Measurements from ENCODE around the gene LMBR1. TPM values are rescaled to one million over a fixed set of nuclear protein-coding genes. Genes with fewer than 3 reads are reported as not detected.

Gene LMBR1
- total and polyA plus RNA-seq, 2 of the 13 experiments (the other 11 are each of a cell fraction or from before 2014, with no cell fraction given), result 20.9 to 39.6 TPM

GRCh38 chr7:156892081-156892800 lies 742 bp downstream of the LMBR1 start (continued):
- TF ChIP-seq RNF219 (CRISPR knock-in tag; IDR thresholded peaks at IDR 0.05) (no peak), DZIP1 (CRISPR knock-in tag; IDR thresholded peaks at IDR 0.05) (no peak), HOXA5 (CRISPR knock-in tag; IDR thresholded peaks at IDR 0.05) (0 out of 2 replicates have a peak, but pooled peaks have one; percentile 57), ESRRA (CRISPR knock-in tag; IDR thresholded peaks at IDR 0.05; ENCODE audit: low read depth) (peak; percentile 35; the same call in 1 of the 2 replicates), ZBTB1 (CRISPR knock-in tag; IDR thresholded peaks at IDR 0.05; ENCODE audit: borderline replicate concordance) (no peak), SP4 (CRISPR knock-in tag; IDR thresholded peaks at IDR 0.05) (peak; percentile 62; the same call in 1 of the 2 replicates), PHF21A (CRISPR knock-in tag; IDR thresholded peaks at IDR 0.05) (peak; percentile 59), RAD51 (IDR thresholded peaks at IDR 0.05; ENCODE audit: borderline replicate concordance) (no peak), ZBTB3 (CRISPR knock-in tag; IDR thresholded peaks at IDR 0.05; ENCODE audit: borderline replicate concordance, low read depth) (0 out of 2 replicates have a peak, but pooled peaks have one; percentile 34), ZBTB43 (CRISPR knock-in tag; conservative IDR thresholded peaks at IDR 0.05) (0 out of 2 replicates have a peak, but pooled peaks have one; percentile 33), NKX3-1 (CRISPR knock-in tag; IDR thresholded peaks at IDR 0.05) (peak; percentile 52; the same call in 1 of the 2 replicates), PAF1 (CRISPR knock-in tag; IDR thresholded peaks at IDR 0.05) (no peak), TBP (CRISPR knock-in tag; IDR thresholded peaks at IDR 0.05) (no peak), MIER3 (CRISPR knock-in tag; IDR thresholded peaks at IDR 0.05; ENCODE audit: borderline replicate concordance) (no peak), GABPB1 (CRISPR knock-in tag; IDR thresholded peaks at IDR 0.05) (peak; percentile 24; the same call in 1 of the 2 replicates), ZNF7 (CRISPR knock-in tag; IDR thresholded peaks at IDR 0.05) (no peak), ZNF660 (CRISPR knock-in tag; IDR thresholded peaks at IDR 0.05; ENCODE audit: borderline replicate concordance, low read depth) (no peak), ZNF296 (CRISPR knock-in tag; conservative IDR thresholded peaks at IDR 0.05) (no peak), ZNF556 (CRISPR knock-in tag; IDR thresholded peaks at IDR 0.05; ENCODE audit: borderline replicate concordance) (0 out of 2 replicates have a peak, but pooled peaks have one; percentile 36), HNRNPK (IDR thresholded peaks at IDR 0.05; ENCODE audit: low read depth, low read length, poor library complexity, severe bottlenecking) (peak; percentile 8), KLF6 (CRISPR knock-in tag; IDR thresholded peaks at IDR 0.05) (no peak), RBM22 (optimal IDR thresholded peaks at IDR 0.05; ENCODE audit: low read length) (no peak), CAMTA2 (CRISPR knock-in tag; IDR thresholded peaks at IDR 0.05; ENCODE audit: borderline replicate concordance) (no peak)

Measured in HepG2 (cell line).